Measurements from ENCODE around the gene TRPC6.

- no peak for TF ChIP-seq CTCF (IDR thresholded peaks at IDR 0.05; ENCODE audit: insufficient read depth, low read length, poor library complexity, severe bottlenecking)
- TF ChIP-seq EZH2phosphoT487 (conservative IDR thresholded peaks at IDR 0.05; ENCODE audit: low read length) = no peak
These were observed 117.5 kb downstream of the TRPC6 start for GRCh38 chr11:101466352-101466751.
